PC-3 (cell line): Measurements from ENCODE around the gene P4HB. TPM values are rescaled to one million over a fixed set of nuclear protein-coding genes. Genes with fewer than 3 reads are reported as not detected.

Experiments
- ATAC-seq: fragments of 200-7000 bp; cut with Tn5 transposase; 2 replicates; pipeline ENCODE4 v1.9.1; 2020; ENCODE audit warnings: mild to moderate bottlenecking, moderate library complexity
- BruUV-seq: library from RNA; stranded (reverse); fragments of 400-500 nt; replicated peaks from 2 replicates; lab custom pipeline; 2021; lab: Mats Ljungman, UMichigan
- CTCF ChIA-PET: fragments of 300-600 bp; sonication (Branson Sonifier 250); formaldehyde crosslinking; loops from one replicate; lab custom pipeline; 2022; ENCODE audit warnings: antibody characterized with exemption; lab: Charles Lee
- POLR2A ChIA-PET: fragments of 300-600 bp; sonication (Branson Sonifier 250); formaldehyde crosslinking; loops from one replicate; lab custom pipeline; 2022; ENCODE audit warnings: antibody characterized with exemption; ENCODE audit not compliant: unreplicated experiment; lab: Charles Lee
- DNase-seq: peaks from one replicate; pipeline ENCODE4 v3.0.0-alpha.2; 2015
- H2AFZ ChIP-seq: fragments of 300-600 bp; sonication (generic); 2 replicates; pipeline ENCODE4 v1.6.0; 2016; ENCODE audit warnings: antibody characterized with exemption, low read length
- H3F3A ChIP-seq: fragments of 300-600 bp; sonication (generic); one replicate; pipeline ENCODE4 v1.6.0; 2017; ENCODE audit warnings: antibody characterized with exemption, low read length, control low read depth, mild to moderate bottlenecking; ENCODE audit not compliant: unreplicated experiment
- H3K27ac ChIP-seq: fragments of 300-600 bp; sonication (generic); 2 replicates; pipeline ENCODE4 v1.5.1; 2016; ENCODE audit warnings: mild to moderate bottlenecking, low read length
- H3K27me3 ChIP-seq: fragments of 300-600 bp; sonication (generic); 2 replicates; pipeline ENCODE4 v1.6.1; 2016; ENCODE audit warnings: low read length, mixed read lengths
- H3K36me3 ChIP-seq: fragments of 300-600 bp; sonication (generic); 2 replicates; pipeline ENCODE4 v1.6.1; 2016; ENCODE audit warnings: low read depth, mixed run types, low read length, mixed read lengths
- H3K4me1 ChIP-seq: fragments of 300-600 bp; sonication (generic); 2 replicates; pipeline ENCODE4 v1.5.1; 2016; ENCODE audit warnings: low read length; ENCODE audit not compliant: insufficient read depth
- H3K4me2 ChIP-seq: fragments of 300-600 bp; sonication (generic); 2 replicates; pipeline ENCODE4 v1.6.0; 2016; ENCODE audit warnings: low read length
- H3K4me3 ChIP-seq: fragments of 300-600 bp; sonication (generic); 2 replicates; pipeline ENCODE4 v1.5.1; 2016; ENCODE audit warnings: mild to moderate bottlenecking, low read length, mixed read lengths
- H3K79me2 ChIP-seq: fragments of 300-600 bp; sonication (generic); 2 replicates; pipeline ENCODE4 v1.6.1; 2017; ENCODE audit warnings: low read length, mixed read lengths
- H3K9ac ChIP-seq: fragments of 300-600 bp; sonication (generic); 2 replicates; pipeline ENCODE4 v1.6.0; 2016; ENCODE audit warnings: mild to moderate bottlenecking, low read length
- H3K9me2 ChIP-seq: fragments of 300-600 bp; sonication (generic); replicated peaks from 2 replicates; pipeline ENCODE4 v1.6.1; 2016; ENCODE audit warnings: mixed run types, low read length, mixed read lengths
- H3K9me3 ChIP-seq: fragments of 300-600 bp; sonication (generic); 2 replicates; pipeline ENCODE4 v1.6.1; 2016; ENCODE audit warnings: low read length, mixed read lengths
- H4K20me1 ChIP-seq: fragments of 300-600 bp; sonication (generic); 2 replicates; pipeline ENCODE4 v1.6.1; 2016; ENCODE audit warnings: low read length, mixed read lengths
- CTCF ChIP-seq: fragments of 300-600 bp; sonication (generic); conservative IDR thresholded peaks from 2 replicates; pipeline ENCODE4 v1.5.1; 2017; ENCODE audit warnings: antibody characterized with exemption, low read depth, mild to moderate bottlenecking, low read length
- EZH2 ChIP-seq: fragments of 300-600 bp; sonication (generic); IDR thresholded peaks from one replicate; pipeline ENCODE4 v1.6.1; 2017; ENCODE audit warnings: antibody characterized with exemption, mild to moderate bottlenecking, low read length; ENCODE audit not compliant: unreplicated experiment
- EZH2phosphoT487 ChIP-seq: fragments of 300-600 bp; sonication (generic); IDR thresholded peaks from 2 replicates; pipeline ENCODE4 v1.6.1; 2018; ENCODE audit warnings: mild to moderate bottlenecking, antibody characterized with exemption, low read length, borderline replicate concordance
- intact Hi-C: fragments of 100-400 bp; cut with micrococcal nuclease; formaldehyde crosslinking; loops from 2 replicates; pipeline ENCODE4 v1.9.0; 2023
- total RNA-seq: library from RNA; depleted of rRNA; stranded (reverse); fragments of >200 nt; gene quantifications from 2 replicates; pipeline ENCODE4 v1.2.3, GENCODE V29; 2014

Gene P4HB
- total RNA-seq, 1 experiment from 2014 or later = 1,089 TPM

GRCh38 chr17:81867170-81867990 is 7.0 kb upstream of the P4HB start:
- Histone ChIP-seq H3K9ac (0 out of 2 replicates have a peak overlapping the region, but pooled peaks have one; percentile 21), H3K4me2 (peak overlapping the region; percentile 59; the same call in 1 of the 2 replicates), H2AFZ (no peak overlapping the region), H3K4me3 (no peak overlapping the region), H4K20me1 (peaks cover 6% of the 10 kb centered on the region; the same call in 1 of the 2 replicates), H3K9me2 (no peaks in the 10 kb centered on the region), H3K27ac (peak overlapping the region; percentile 95), H3F3A (peaks cover 22% of the 10 kb centered on the region), H3K27me3 (no peaks in the 10 kb centered on the region), H3K9me3 (no peaks in the 10 kb centered on the region), H3K36me3 (peaks cover 16% of the 10 kb centered on the region; the same call in 1 of the 2 replicates), H3K79me2 (peaks cover 55% of the 10 kb centered on the region), H3K4me1 (peaks cover 68% of the 10 kb centered on the region)
- ChIA-PET CTCF (no interaction called here), POLR2A (interaction anchor here (0.6 kb wide), 2 partner anchors 138 to 315 kb away, joined by 4 to 5 read pairs; partner anchors contain the start of gene FAAP100)
- intact Hi-C loops = no loop called here
- TF ChIP-seq CTCF (no peak), EZH2 (no peak), EZH2phosphoT487 (no peak)
- BruUV-seq = no TSS peak
- DNase-seq = peak; percentile 56
- peak; percentile 21 for ATAC-seq

- Histone ChIP-seq H3K4me3 (no peak overlapping the region), H3F3A (peaks cover 22% of the 10 kb centered on the region), H3K4me2 (no peak overlapping the region), H3K27ac (peak overlapping the region; percentile 95; the same call in 1 of the 2 replicates), H3K27me3 (no peaks in the 10 kb centered on the region), H3K36me3 (peaks cover 16% of the 10 kb centered on the region; the same call in 1 of the 2 replicates), H3K79me2 (peaks cover 55% of the 10 kb centered on the region), H2AFZ (no peak overlapping the region), H3K9me3 (no peaks in the 10 kb centered on the region), H4K20me1 (peaks cover 6% of the 10 kb centered on the region; the same call in 1 of the 2 replicates), H3K4me1 (peaks cover 61% of the 10 kb centered on the region), H3K9me2 (no peaks in the 10 kb centered on the region), H3K9ac (no peak overlapping the region)
- DNase-seq = no peak
- ATAC-seq = no peak
- CTCF ChIA-PET = no interaction called here
- TF ChIP-seq EZH2phosphoT487 (no peak), EZH2 (no peak), CTCF (no peak)
- intact Hi-C loops = no loop called here
- no TSS peak for BruUV-seq
- POLR2A ChIA-PET = interaction anchor here (0.6 kb wide), 2 partner anchors 137 to 314 kb away, joined by 4 to 5 read pairs; partner anchors contain the start of gene FAAP100
Observed at GRCh38 chr17:81866440-81867169, 6.3 kb upstream of the P4HB start.
